LHCN-M2 (cell line): ENCODE results near the gene PXYLP1. TPM values are rescaled to one million over a fixed set of nuclear protein-coding genes. Genes with fewer than 3 reads are reported as not detected.

ENCODE experiments used
- DNase-seq: peaks from one replicate; pipeline ENCODE4 v3.0.0-alpha.2; 2012; ENCODE audit warnings: low read depth
- total RNA-seq: library from RNA; depleted of rRNA; stranded (reverse); fragments of >200 nt; gene quantifications from 2 replicates; pipeline ENCODE4 v1.2.3, GENCODE V29; 2014

Gene PXYLP1
- total RNA-seq, 1 experiment from 2014 or later: 3.7 TPM

DNA sequence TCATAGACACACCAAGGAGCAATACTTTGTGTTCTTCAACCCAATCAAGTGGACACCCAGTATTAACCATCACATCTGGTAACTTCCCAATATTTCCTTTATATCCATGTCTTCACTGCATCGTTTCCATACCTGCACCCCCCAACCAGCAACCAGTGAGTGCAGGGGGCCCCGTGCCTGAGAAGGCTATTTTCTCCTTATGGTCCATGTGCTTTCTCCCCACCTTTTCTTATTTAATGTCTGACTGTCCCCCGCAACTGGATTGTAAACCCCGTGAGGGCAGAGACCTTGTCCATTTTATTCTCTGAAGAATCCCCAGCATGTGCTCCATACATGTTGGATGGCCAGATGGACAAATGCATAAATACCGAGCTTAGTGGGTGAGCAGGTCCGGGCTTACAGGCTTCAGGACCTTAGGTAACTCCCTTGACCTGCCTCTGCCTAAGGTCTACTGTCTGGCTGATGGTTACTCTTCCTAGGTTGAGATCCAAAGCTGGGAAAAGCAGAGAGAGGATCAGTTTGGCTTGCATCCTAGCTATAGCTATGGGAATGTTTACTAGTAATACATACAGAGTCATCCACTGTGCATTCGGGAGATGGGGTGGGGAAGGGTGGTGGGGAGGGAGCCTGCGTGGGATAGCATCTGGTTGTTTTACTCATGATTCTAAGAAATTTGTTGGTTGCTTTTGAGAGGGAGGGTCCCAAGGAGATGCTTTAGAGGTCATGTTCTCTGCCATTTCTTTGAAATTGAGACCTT, 41.5 kb downstream of the PXYLP1 start:
- DNase-seq: no peak

GRCh38 chr3:141273700-141274410, 42.2 kb downstream of the PXYLP1 start:
- no peak for DNase-seq

DNA sequence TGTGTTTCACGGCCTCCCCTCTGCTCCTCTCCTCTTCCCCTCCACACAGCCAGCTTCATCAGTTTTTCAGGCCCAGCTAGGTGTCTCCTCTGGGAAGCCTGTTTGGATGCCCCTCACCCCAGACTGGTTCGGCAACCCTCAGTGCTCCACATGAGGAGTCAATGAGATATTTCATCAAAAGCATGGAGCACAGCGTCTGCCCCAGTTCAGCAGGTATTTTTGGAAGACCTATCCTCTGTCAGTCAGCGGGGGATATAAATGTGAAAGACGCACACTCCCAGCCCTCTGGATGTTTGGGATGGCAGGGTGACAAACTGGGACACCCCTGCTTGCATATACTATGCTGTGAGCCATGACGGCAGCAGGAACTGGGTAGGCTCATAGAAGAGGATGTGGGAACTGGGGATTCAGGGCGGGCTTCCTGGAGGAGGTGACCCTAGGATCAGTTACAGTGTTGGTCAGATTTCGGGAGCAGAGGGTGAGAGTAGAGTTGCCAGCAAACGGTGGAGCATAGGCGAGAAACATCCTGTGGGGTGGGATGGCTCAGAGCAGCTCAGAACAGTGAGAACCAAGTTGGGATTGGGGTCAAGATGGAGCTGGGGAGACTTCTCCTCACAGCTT, 42.9 kb downstream of the PXYLP1 start:
- no peak for DNase-seq

- DNase-seq: peak; percentile 38
Measured at GRCh38 chr3:141275032-141275422, 43.4 kb downstream of the PXYLP1 start.

GRCh38 chr3:141275511-141275910, 43.9 kb downstream of the PXYLP1 start:
- DNase-seq: no peak

GRCh38 chr3:141275973-141276372, 44.3 kb downstream of the PXYLP1 start:
- no peak for DNase-seq

GRCh38 chr3:141276398-141276797, 44.8 kb downstream of the PXYLP1 start:
- no peak for DNase-seq

DNA sequence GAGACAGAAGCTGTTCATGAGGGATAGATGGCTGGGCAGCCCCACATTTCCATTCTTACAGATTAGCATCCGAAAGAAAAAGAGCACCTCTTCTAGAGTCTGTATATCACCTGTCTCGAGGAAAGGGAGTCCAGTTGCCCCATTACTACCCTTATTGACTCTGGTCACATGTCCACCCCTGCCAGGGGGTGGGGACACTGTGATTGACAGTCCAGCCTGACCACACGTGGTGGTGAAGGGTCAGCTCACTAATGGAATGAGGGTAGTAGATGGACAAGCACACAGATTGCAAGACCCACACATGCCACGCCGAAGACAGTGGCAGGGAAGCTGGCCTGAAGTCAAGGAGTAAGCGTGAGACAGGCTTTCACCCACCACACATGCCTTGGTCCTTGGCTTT, 45.8 kb downstream of the PXYLP1 start:
- no peak for DNase-seq

- DNase-seq: no peak
Measured at GRCh38 chr3:141278196-141279076, 46.8 kb downstream of the PXYLP1 start.

- peak; percentile 32 for DNase-seq
Measured at GRCh38 chr3:141279077-141279967, 47.7 kb downstream of the PXYLP1 start.

GRCh38 chr3:141280086-141280485, 48.5 kb downstream of the PXYLP1 start:
- peak; percentile 59 for DNase-seq

- DNase-seq: no peak
Measured at GRCh38 chr3:141280690-141281089, 49.1 kb downstream of the PXYLP1 start.

DNA sequence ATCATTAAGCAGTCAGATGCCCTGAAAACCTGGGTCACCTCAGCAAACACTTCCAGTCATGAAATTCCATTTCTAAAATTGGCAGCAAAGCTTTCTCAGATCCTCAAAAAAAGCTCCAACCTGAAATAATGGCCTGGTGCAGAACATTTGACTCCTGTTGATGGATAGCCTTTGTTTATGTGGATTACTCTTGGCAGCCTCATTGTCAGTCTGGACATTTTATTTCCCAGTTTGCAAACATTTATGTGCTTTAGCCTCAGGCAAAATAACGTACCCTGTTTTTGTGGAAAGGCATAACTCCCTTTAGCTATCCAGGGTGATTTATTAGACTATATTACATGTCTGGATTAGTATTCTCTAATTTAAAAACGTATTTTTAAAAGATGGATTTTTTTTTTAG, 53.9 kb downstream of the PXYLP1 start:
- no peak for DNase-seq

GRCh38 chr3:141286856-141287255, 55.2 kb downstream of the PXYLP1 start:
- DNase-seq: no peak

DNA sequence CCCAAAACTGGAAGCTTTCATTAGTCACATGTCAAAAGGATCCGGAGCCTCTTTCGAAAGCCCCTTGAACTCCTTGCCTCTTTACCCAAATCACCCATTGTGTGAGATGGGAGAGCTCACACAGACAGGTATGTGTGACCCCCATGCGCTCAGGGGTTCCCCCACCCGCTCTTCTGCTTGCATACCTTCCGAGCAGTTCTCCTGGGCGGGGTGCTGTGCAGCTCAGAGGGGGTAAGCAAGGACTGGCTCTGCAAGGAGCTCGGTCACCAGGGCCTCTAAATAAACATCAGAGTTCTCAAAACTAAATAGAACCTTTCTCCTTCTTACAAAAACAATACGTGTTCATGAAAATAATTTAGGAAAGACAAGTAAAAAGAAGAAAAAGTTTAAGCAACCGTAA, 55.7 kb downstream of the PXYLP1 start:
- no peak for DNase-seq

- no peak for DNase-seq
Measured at GRCh38 chr3:141288336-141288990, 56.8 kb downstream of the PXYLP1 start.

GRCh38 chr3:141289228-141289772, 57.7 kb downstream of the PXYLP1 start:
- no peak for DNase-seq

DNA sequence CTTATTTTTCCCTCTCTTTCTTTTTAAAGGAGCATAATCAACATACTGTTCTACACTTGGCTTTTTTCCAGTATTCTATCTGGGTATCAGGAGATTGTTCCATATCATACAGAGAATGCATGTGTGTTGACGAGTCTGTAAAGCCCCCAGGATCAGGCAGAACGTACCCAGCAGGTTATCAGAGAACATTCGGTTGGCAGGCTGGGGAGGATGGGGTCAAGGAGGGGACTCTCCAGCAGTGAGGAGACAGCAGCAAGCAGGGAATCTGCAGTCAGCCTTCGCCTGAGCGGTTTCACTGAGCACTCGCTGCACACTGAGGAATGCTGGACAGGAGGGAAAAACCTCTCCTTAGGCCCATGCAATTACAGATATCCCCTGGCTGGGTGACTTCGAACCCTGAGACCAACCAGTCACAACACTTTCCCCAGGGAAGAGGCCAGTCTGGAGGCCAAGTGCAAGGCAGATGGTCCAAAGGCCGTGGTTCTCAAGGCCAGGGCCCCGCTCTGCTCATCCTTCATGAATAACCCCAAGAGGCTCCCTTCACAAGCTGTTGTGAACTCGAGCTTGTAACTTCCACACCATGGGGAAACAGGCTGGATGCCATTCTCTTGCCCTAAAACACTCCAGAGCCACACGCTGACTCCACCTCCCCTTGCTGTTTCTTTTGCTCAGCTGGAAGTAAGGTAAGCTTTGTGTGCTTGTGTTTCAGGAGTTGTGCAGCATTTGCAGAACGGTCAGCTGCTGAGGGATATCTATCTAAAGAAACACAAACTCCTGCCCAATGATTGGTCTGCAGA, 60.1 kb downstream of the PXYLP1 start:
- no peak for DNase-seq
